HL-60 (cell line): ENCODE results near the gene TRIM54.

Experiments
- SPI1 ChIP-seq: IDR thresholded peaks from 2 replicates; pipeline ENCODE4 v1.6.1; 2012; ENCODE audit warnings: low read depth, mild to moderate bottlenecking, borderline replicate concordance
- TF ChIP-seq, protein P1 (sequence below): IDR thresholded peaks from one replicate; pipeline ENCODE4 v1.5.1; 2011; ENCODE audit warnings: low read length, control low read depth, inconsistent platforms; ENCODE audit not compliant: insufficient read depth
- TF ChIP-seq, protein P2 (sequence below): IDR thresholded peaks from 2 replicates; pipeline ENCODE4 v1.6.1; 2012; ENCODE audit warnings: low read depth; ENCODE audit not compliant: insufficient replicate concordance

DNA sequence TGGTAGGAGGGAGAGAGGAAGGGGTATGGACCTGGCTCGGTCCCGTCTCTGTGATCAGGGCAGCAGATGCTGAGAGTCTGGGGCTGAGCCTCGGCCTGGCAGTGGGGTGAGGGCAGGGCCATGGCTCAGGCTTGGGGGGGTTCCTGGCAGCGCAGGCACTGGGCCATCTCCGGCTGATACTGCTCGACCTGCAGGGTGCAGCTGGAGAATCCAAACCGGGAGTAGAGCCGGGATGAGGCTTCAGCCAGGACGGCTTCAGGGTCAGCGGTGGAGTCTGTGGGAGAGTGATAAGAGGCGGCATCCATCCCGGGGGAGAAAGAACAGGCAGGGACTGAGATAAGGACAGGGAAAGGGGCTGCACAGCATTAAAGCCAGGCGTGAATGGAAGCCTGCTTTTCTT, 27.0 kb upstream of the TRIM54 start:
- TF ChIP-seq, protein P1, sequence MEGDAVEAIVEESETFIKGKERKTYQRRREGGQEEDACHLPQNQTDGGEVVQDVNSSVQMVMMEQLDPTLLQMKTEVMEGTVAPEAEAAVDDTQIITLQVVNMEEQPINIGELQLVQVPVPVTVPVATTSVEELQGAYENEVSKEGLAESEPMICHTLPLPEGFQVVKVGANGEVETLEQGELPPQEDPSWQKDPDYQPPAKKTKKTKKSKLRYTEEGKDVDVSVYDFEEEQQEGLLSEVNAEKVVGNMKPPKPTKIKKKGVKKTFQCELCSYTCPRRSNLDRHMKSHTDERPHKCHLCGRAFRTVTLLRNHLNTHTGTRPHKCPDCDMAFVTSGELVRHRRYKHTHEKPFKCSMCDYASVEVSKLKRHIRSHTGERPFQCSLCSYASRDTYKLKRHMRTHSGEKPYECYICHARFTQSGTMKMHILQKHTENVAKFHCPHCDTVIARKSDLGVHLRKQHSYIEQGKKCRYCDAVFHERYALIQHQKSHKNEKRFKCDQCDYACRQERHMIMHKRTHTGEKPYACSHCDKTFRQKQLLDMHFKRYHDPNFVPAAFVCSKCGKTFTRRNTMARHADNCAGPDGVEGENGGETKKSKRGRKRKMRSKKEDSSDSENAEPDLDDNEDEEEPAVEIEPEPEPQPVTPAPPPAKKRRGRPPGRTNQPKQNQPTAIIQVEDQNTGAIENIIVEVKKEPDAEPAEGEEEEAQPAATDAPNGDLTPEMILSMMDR: no peak
- TF ChIP-seq SPI1: no peak
- TF ChIP-seq, protein P2, sequence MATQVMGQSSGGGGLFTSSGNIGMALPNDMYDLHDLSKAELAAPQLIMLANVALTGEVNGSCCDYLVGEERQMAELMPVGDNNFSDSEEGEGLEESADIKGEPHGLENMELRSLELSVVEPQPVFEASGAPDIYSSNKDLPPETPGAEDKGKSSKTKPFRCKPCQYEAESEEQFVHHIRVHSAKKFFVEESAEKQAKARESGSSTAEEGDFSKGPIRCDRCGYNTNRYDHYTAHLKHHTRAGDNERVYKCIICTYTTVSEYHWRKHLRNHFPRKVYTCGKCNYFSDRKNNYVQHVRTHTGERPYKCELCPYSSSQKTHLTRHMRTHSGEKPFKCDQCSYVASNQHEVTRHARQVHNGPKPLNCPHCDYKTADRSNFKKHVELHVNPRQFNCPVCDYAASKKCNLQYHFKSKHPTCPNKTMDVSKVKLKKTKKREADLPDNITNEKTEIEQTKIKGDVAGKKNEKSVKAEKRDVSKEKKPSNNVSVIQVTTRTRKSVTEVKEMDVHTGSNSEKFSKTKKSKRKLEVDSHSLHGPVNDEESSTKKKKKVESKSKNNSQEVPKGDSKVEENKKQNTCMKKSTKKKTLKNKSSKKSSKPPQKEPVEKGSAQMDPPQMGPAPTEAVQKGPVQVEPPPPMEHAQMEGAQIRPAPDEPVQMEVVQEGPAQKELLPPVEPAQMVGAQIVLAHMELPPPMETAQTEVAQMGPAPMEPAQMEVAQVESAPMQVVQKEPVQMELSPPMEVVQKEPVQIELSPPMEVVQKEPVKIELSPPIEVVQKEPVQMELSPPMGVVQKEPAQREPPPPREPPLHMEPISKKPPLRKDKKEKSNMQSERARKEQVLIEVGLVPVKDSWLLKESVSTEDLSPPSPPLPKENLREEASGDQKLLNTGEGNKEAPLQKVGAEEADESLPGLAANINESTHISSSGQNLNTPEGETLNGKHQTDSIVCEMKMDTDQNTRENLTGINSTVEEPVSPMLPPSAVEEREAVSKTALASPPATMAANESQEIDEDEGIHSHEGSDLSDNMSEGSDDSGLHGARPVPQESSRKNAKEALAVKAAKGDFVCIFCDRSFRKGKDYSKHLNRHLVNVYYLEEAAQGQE: no peak
